NCI-H69 (cell line): Measurements from ENCODE around the gene TNFRSF8.

Experiments
- DNase-seq: peaks from one replicate; lab custom pipeline; 2025; lab: John Stamatoyannopoulos, UW

TNFRSF8 gene

DNA sequence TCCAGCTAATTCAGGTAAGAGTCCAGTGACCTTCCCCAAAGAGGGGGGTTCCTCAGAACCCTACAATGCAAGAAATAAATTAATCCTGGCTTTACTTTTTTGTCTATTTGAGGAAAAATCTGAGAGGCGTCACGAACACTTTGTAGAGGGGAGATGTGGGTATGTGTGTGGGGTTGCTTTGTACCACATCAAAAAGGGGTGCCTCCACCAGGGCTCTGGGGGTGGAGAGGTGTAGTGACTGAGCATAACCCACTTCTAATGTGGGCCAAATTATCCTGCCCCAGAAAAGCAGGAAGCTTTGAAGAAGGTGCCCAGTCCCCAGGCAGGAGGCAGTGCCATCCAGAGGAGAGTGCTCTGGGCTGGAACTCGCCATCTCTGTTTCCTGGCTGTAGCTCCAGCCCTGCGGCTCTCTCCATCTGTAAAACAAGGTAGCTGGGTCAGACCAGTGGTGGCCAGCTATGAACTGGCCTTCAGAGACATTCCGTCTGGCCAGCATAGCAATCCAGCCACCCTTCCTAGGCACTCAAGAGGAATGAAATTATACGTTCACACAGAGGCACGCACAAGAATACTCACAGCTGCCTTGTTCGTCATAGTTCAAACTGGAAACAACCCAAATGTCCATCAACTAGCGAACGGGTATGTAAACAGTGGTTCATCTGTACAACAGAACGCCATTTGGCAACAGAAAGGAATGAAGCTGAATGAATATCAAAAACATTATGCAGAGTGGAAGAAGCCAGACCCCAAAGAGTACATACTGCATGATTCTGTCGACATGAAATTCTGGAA, 58.3 kb downstream of the TNFRSF8 start:
- DNase-seq: no peak

DNA sequence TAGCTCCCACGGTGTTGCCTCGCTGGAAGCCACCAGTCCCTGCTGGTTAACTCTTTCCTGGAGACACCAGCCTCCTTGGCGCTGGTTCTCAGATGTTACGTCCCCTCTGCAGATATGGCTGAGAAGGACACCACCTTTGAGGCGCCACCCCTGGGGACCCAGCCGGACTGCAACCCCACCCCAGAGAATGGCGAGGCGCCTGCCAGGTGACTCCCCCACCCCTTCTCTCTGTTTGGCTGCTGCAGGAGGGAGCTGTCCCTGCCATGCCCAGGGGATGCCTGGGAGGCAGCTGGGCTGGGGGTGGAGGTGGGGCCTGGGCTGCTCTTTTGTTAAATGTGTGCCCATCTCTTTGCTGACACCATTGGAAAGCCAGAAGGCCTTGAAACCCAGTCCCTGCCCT, 60.1 kb downstream of the TNFRSF8 start:
- no peak for DNase-seq

DNA sequence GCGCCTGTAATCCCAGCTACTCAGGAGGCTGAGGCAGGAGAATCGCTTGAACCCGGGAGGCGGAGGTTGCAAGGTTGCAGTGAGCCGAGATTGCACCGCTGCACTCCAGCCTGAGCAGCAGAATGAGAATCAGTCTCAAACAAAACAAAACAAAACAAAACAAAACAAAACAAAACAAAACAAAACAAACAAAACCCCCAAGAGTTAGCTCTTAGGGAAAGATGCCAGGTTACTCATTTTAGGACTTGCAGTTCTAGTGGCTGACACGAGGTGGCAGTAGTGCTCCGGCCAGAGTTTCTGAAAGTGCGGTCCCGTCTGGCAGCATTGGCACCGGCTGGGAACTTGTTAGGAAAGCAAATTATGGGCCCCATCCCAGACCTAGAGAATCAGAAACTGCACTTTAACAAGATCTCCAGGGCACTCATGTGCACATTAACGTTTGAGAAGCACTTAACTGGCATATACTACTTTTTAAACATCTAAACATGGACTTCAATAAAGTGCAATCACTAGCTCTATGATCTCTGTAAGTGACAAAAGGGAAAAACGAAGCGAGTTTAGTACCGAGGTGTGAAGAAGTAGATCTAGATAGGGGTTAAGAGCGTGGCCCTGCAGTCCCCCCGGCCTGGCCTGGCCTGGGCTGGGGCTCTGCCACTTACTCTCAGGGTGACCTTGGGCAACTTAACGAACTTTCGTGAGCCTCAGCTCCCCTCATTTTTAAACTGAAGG, 61.8 kb downstream of the TNFRSF8 start:
- peak; percentile 54 for DNase-seq

DNA sequence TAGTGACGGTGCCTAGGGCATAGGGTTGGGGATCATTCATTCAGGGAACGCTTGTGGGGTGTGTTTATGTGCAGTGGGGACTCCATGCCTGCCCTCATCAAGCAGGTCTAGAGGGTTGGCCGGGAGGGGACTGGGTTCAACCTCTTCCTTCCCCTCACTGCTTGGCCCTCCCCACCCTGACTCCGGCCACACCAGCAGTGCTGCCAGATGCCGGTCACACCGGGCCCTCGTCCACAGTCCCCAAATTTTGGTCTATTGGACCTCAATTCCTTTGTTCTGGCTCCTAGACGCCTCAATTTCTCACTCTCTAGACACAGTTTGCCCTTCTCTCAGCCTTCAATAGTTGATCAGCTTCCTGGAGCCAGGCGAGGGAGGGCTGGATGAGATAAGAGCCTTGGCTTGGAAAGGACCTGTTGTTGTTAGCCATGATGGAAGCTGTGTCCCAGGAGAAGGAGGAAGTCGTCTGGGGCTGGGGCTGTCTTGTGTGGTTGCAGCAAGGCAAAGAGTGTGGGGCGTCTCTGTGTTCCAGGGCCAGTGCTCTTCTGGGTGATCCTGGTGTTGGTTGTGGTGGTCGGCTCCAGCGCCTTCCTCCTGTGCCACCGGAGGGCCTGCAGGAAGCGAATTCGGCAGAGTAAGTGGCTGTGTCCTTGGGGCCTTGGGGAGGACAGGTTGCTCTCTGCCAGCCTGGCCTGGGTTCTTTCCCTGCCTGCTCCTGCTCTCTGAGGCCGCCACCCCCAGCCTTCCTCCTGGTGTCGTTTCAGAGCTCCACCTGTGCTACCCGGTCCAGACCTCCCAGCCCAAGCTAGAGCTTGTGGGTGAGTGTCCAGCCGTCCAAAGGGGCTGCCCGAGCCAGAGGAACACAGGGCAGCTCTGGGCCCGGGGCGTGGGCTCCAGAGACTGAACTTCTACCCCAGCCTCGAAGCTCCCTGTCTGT, 62.6 kb downstream of the TNFRSF8 start:
- no peak for DNase-seq

DNA sequence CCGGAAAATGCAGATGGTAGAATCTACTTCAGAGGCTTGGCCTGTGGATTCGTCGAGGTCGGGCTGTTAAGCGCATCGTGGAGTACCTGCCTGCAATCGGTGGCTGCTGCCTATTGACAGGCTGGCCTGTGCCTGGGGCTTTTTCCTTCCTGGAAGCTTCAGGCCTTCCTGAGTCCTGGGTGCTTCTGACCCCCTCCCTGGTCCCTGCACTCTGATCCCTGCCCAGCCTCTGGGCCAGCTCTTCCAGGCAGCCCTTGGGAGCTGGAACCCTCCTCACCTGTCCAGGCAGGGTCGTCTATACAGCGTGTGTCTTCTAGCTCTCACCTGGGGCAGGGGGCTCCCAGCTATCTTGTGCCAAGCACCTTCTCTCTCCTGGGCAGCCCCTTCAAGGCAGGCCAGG, 63.7 kb downstream of the TNFRSF8 start:
- DNase-seq: no peak

DNA sequence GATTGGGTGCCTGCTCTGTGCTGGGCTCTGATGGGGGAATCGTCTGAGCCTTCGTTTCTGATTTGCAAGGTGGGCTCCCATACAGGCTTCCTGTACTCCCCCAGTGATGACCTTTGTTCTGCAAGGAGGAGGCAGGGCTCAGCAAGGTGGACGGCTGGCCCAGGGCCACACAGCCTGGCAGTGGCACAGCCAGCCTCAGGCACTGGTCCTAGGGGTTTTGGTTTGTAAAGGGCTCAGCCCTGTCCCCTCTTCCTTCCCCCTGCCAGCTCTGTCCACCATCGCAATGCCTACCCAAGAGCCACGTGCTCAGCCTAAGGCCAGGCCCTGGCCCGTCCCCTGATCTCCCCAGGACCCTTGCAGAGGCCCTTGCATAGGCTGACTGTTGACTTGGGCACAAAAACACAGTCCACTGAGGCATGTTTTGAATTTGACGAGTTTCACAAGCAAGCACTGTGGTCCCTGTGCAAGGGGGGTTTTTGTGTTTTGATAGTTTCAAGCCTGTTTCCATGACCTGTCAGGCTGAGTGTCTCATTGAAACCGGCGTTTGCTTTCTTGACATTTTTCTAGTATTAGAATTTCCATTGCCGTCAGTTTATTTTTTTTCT, 64.2 kb downstream of the TNFRSF8 start:
- DNase-seq: no peak

DNA sequence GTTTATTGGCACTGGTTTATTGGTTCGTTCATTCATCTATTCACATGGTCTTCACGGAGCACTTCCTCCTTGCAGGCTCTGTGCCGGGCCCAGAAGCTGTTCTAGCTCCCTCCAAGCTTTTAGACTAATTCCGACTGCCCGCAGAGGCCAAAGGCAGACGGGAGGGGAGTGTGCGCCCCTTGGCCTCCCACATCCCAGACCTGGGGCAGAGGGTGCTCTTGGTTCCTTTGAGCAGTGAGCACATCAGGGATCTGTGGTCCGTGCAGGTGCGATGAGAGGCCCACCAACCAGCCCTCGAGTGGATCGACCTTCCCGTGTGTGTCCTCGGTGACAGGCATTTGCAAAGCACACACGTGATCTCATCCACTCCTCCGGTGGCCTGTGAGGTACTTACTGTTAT, 65.0 kb downstream of the TNFRSF8 start:
- no peak for DNase-seq

DNA sequence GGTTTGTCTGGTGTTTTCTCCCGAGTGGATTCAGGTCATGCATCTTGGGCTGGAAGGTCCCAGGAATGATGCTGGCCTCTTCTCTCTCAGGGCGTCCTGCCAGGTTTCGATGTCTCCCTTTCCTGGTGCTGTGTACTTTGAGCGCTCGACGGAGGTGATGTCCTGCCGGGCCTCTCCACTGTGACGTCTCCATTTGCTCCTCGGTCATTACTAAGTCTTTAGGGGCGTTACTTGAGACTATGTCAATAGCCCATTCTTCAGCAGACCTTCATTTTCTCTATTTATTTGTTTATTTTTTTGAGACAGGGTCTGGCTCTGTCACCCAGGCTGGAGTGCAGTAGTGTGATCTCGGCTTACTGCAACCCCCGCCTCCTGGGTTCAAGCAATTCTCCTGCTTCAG, 66.5 kb downstream of the TNFRSF8 start:
- peak; percentile 63 for DNase-seq

DNA sequence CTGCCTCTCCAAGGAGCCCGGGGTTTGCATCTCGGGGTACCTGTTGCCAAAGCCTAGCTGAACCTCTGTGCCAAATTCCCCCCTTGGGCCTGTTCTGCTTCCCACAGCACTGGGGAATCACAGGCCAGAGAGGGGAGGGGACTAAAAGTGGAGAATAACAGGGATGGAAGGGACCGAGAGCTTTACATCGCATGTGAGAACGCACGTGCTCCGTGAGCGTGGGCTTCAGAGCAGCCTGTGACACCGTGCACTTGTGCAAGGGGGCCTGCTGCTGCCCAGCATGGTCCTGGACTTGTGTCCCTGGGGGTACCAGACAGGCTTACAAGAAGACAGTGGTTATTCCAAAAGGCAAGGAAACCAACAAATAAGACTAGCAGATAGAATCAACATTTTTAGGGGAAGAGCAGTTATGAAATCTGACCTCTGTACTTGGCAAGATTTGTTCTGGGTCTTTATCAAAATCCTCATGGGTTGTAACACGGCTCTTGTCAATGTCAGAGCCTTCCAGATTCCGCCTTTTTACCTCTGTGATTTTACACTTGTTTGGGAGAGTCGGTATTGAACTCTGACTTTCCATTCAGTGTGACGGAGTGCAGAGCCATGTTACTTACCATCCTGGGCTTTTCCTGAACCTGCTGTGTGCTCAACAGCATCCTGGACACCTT, 67.5 kb downstream of the TNFRSF8 start:
- no peak for DNase-seq

DNA sequence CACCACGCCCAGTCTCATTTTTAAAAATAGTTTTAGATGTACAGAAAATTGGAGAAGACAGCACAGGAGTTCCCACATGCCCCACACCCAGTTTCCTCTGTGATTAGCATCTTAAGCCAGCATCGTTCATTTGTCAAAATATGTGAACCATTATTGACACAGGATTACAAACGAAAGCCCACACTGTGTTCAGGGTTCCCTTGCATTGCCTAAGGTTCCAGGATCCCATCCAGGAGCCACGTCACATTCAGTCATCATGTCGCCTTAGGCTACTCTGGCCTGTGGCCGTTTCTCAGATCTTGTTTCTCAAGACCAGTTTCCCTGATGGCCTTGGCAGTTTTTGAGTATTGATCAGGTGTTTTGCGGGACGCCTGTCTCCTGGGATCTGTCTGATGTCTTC, 69.0 kb downstream of the TNFRSF8 start:
- no peak for DNase-seq

DNA sequence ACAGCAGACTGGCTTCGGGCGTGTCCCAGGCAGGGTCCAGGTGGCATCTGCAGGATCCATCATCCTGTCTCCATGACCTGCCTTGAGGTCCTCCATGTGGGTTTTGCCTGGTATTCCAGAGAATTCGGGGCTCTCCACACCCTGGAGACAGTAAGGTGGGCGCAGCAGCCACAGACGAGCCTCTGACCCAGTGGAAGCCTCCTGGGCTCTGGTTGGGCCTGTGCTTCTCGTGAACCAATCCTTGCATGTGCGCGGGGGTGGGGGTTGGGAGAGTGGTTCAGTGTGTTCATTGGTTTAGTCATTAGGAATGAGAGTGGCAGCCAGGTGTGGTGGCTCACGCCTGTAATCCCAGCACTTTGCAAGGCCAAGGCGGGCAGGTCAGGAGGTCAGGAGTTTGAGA, 71.6 kb downstream of the TNFRSF8 start:
- no peak for DNase-seq

DNA sequence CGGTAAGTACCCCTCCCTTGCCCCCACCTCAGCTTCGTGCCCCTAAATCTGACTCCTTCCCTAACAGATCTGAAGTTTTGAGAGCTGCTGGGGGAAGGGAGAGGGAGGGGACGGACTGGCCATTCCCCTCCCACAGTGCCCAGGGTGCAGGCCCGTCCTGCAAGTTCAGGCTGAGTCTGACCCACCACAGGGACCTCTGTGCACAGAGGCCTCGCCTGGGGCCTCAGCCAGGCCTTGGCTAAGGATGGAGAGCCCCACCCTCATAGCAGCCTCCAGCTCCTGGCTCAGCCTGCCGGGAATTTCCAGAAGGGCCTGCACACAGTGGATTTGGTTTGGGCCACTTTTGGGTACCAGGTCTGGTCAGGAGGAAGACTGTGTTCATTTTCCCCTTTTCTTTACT, 72.5 kb downstream of the TNFRSF8 start:
- DNase-seq: no peak

DNA sequence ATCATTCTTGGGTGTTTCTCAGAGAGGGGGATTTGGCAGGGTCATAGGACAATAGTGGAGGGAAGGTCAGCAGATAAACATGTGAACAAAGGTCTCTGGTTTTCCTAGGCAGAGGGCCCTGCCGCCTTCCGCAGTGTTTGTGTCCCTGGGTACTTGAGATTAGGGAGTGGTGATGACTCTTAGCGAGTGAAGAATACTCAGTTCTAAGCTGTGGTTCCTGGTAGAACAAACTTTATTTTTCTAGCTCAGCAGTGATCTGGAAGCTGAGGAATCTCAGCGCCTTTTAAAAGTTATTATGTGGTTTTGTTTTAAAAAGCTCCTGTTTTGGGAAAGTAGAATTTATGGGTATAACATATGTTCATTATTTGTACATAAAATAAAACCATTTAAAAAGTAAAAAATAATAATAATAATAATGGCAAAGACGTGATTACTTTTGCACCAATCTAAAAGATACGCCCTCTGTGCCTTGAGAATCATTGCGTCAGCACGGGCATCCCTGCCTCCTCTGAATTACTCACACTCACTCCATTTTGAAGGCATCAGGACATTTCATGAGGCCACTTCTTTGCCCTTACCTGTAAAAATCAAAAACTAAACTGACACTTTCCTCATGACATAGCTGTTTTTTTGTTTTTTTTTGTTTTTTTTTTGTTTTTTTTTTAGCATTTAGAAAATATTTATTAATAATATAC, 74.0 kb downstream of the TNFRSF8 start:
- no peak for DNase-seq

DNA sequence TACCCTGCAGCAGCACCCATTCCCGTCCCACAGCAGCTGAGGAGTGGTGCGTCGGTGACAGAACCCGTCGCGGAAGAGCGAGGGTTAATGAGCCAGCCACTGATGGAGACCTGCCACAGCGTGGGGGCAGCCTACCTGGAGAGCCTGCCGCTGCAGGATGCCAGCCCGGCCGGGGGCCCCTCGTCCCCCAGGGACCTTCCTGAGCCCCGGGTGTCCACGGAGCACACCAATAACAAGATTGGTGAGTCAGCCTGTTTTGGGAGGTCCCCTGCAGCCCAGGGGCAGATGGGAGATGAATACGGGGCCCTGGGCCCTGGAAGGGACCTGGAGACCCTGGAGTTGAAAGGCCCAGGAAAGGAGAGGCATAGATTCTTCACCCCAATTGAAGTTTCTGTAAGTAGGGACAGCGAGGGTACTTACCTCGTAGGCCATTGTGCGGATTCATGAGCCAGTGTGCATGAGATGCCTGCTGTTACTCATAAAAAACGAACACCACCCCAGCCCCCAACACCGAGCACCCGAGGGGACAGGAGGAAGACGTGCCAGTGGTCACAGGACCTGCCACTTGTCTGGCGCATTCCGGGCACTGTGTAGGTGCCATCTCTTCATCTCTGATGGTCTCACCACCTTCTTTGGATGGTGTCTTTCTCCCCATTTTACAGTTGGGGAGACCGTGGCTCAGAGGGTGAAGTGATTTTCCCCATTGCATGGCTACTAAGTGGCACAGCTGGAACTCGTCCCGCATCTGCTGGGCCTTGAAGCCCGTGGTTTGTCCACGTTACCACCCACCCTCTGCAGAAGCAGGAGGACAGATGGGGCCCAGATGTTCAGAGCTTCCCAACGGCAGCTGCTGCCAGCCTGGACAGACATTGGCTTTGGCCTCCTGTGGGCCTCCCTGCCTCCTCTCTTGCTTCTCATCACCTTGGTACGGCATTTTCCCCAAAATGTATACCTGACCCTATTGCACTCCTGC, 75.4 kb downstream of the TNFRSF8 start:
- peak; percentile 11 for DNase-seq

DNA sequence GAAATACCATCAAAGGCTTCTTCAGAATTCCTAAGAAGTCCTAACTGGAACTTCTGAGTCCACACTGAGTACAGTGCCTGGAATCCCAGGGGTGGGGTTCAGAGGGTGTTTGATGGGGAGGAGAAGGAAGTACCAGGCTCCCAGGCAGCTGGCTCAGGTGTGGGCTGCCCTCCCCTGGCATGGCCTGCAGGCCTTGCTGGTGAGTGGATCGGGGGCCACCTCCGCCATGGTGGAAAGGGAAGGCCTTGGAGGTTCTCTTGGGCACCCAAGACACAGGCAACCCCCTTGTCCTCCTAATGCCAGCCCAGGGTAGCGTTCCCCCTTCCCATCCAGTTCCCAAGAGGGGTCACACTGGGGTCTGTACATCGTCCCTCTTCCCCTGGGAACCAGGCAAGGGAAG, 76.9 kb downstream of the TNFRSF8 start:
- DNase-seq: no peak

DNA sequence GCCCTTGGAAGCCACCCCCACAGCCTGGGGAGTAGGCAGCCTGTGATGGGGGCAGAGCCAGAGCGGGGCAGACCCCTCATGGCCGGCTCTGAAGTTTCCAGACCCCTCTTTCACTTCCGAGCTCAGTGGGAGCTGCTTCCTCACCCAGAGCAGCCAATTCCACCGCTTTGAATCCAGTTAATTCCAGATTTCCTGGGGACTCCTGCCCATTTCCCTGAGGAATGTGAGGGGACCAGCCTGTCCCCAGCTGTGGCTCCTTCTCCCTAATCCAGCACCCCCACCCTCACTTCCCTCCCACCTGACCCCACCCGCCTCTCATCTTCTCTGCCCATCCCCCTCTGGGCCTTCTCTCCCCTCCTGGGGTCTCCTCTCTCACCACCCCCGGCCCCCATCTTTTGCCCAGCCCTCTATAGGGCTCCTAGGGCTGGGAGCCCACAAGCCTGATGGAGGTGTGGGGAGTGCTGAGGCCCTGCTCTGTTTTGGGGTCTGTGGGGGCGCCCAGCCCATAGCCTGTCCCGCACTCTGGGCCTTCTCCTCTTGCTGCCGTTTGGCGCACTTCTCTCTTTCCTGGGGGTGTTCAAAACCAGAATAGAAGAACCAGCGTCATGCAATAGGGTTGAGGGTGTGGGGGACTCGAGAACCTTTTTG, 77.5 kb downstream of the TNFRSF8 start:
- DNase-seq: no peak

DNA sequence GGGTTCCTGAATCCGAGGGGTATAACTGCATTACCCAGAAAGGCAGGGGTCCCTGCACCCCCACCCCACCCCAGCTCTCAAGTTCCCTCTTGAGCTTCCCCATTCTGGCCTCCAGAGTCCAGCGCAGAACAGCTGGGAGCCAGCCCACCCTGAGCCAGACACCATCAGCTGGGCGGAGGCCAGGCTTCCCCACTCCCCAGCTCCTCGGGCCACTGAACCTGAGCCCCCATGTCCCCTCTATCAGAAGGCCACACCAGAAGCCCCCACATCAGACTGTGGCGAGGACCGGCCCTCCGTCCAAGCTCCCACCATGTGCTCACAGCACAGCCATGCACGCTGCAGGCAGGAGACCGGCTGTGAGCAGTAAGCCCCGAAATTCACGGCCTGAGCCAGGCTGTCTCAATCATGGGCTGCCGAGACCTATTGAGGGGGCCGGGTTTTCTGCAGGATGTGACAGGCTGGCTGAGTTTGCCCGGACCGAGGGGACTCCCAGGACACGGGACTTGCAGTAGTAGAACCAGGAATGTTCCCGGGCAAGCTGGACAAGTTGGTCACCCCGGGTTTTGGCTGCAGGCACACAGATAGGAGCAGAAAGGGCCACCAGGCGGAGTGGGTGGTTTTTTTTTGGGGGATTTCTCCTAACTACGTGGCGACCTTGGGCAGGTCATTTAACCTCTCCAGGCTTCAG, 78.2 kb downstream of the TNFRSF8 start:
- DNase-seq: no peak

DNA sequence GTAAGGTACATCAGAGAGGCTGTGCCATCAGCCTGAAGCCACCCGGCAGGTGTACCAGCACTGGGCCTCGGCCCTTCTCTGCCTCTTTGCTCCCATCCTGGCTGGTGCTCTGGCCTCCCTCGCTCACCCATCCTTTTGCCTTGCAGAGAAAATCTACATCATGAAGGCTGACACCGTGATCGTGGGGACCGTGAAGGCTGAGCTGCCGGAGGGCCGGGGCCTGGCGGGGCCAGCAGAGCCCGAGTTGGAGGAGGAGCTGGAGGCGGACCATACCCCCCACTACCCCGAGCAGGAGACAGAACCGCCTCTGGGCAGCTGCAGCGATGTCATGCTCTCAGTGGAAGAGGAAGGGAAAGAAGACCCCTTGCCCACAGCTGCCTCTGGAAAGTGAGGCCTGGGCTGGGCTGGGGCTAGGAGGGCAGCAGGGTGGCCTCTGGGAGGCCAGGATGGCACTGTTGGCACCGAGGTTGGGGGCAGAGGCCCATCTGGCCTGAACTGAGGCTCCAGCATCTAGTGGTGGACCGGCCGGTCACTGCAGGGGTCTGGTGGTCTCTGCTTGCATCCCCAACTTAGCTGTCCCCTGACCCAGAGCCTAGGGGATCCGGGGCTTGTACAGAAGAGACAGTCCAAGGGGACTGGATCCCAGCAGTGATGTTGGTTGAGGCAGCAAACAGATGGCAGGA, 79.2 kb downstream of the TNFRSF8 start:
- DNase-seq: no peak
